GM21515 (cell line): Measurements from ENCODE around the gene POU2AF1.

ENCODE experiments used
- ATAC-seq: cut with Tn5 transposase; IDR thresholded peaks from one replicate; pipeline ENCODE4 v1.9.1; 2021; ENCODE audit not compliant: unreplicated experiment

POU2AF1 gene

GRCh38 chr11:111361874-111362273 is 17.2 kb downstream of the POU2AF1 start:
- no peak for ATAC-seq

- ATAC-seq: no peak
These were observed 17.8 kb downstream of the POU2AF1 start for GRCh38 chr11:111361052-111361801.

DNA sequence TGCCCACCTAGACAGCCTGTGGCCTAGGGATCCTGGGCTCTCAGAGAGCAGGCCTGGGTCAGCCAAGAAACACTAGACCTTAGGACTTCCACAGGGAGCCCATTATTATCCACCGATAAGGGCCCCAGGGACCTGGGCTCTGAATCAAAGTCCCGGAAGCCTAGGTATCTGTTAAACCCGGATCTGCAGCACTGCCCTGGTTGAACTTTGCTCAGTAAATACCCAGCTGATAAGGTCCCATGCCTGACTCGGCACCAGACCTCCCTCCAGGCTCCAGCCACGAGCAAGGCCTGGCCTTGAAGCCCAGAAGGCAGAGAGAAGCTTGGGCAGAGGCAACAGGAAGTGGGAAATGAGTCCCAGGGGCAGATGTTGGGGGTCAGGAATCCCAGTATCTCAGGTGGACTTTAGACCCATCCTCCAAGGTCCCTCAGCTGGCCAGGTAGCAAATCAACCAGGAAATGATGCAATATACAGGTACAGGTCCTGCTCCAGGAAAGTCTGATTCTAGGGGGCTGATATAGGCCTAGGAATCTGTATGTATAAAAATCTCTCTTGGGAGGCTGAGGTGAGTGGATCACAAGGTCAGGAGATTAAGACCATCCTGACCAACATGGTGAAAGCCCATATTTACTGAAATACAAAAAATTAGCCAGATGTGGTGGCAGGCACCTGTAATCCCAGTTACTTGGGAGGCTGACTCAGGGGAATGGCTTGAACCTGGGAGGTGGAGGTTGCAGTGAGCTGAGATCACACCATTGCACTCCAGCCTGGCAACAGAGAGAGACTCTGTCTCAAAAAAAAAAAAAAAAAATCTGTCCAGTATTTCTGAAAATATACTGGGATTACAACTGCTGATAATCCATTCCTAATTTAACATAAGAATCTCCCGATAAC is 18.7 kb downstream of the POU2AF1 start:
- no peak for ATAC-seq

DNA sequence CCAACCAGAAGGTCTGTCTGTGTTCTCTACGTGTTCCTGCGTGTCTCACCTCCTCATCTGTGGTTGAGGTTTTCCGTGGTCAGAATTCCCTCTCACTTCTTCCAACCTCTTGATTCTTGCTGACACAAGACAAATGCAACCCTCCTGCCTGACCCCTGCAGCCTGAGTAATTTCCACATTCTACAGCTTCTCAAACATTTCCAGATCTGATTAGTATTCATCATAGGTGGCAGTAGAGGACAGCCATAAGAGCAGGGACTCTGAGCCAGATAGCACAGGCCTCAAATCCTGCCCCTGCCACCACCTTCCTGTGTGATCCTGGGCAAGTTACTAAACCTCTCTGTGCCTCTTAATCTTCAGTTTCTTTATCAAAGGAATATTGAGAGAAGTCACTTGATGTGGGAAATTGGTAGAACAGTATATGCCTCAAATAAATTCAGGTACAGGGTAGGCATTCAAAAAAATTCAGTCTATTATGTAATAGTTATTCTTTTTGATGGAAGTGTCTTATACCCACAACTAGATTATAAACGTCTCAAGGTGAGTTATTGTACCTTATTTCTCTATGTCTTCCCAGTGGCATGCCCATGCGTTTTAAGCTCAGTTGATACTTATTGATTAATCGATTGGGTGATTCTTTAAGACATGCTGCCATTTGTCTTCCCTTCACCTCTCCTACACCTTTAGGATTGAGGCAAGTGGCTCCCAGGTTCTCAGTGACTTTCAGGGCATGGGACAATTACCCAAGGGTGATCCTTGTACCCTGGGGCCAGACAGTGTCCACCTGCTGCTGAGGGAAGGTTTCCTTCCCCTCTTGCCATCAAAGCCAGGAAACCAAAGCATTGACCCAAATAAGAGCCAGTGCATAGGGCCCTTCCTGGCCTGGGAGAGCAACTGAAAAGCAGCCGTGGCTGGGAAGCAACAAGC is 19.6 kb downstream of the POU2AF1 start:
- no peak for ATAC-seq

DNA sequence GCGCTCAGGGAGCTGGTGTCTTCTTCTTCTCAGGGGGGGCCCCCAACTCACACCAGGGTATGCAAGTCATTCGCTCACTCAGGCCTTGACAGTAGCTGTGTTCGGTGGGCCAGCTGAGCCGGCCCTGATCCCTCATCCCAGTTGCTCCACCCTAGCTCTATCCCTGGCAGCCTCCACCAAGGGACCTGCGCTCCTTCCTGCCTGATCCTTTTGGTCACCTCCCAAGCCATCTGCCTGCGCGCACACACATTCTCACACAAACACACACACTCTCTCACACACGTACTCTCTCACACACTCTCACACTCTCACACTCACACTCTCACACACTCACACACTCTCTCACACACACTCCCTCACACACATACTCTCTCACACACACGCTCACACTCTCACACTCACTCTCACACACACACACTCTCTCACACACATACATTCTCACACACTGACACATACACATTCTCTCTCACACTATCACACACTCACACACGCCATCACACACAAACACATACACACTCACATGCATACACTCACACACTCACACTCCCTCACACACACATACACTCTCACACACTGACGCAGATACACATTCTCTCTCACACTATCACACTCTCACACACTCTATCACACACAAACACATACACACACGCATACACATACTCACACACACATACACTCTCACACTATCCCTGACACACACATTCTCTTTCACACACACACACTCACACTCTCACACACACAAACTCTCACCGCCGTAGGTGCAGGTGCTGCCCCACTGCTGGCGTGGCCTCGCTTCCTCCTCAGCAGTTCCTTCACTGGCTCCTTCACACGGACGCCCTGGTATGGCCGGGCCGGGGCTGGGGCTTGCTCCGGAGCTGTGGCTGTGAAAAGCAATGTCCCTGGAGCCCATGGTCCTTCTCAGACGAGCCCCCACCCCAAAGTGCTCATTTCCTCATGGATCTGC is 20.8 kb downstream of the POU2AF1 start:
- no peak for ATAC-seq

GRCh38 chr11:111357150-111358037 is 21.7 kb downstream of the POU2AF1 start:
- ATAC-seq: no peak

DNA sequence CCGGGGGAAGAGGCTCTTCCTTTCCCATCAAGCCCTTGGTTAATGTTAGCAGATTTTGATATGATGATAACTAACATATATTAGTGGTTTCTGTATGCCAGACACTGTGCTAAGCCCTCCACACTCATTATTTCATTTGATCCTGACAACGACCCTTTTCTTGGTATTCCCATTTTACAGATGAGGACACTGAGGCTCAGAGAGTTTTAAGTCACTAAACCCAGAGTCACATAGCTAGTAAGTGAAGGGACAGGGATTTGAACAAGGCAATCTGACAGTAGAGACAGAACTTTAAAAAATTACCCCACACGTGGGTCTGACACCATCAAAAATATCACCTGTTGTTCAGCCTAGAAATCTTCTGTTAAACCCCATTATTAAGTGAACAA is 22.4 kb downstream of the POU2AF1 start:
- no peak for ATAC-seq

DNA sequence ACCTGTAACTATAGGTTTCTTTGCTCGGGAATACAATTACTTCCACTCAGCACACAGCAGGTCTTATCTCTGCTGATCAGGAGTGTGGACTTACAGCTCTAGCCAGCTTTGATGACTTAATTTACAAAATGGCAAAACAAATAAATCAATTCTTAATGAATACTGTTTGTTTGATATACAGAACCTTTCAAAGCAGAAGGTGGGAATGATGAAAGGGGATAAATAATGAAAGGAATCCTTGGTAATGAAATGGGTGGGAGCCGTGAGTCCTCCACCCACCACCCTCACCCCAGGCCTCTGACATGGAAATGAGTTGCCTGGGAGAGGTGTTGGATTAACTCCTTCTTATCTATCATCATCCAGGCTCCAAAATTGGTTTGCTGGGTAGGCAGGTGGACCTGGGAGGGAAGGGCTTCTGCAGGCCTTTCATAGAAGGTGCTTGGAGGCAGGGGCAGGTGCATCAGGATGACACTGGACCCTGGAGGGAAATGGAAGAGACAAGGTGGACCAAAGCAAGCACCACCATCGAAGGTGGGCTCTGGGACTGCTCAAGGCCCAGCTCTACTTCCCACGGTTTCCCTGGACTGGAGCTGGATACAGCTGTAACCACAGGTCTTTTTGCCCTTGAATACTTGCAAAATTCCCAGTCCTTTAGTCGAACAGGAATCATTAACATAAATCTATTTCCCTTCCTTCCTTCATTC is 23.0 kb downstream of the POU2AF1 start:
- ATAC-seq: no peak

- ATAC-seq: no peak
These were observed 24.0 kb downstream of the POU2AF1 start for GRCh38 chr11:111355101-111355500.

DNA sequence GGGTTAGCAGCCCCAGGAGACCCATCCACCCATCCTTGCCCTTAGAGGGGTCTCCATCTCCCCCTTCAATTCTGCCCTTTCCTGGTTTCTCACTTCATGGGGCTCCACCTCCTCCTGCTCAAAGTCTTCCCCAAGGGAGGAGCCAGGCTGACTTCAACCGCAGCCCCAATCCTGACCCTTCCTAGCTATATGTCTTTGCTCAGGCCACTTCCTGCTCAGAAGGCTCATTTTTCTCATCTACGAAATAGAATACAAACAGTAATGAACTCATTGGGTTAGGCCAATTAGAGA is 24.5 kb downstream of the POU2AF1 start:
- no peak for ATAC-seq

DNA sequence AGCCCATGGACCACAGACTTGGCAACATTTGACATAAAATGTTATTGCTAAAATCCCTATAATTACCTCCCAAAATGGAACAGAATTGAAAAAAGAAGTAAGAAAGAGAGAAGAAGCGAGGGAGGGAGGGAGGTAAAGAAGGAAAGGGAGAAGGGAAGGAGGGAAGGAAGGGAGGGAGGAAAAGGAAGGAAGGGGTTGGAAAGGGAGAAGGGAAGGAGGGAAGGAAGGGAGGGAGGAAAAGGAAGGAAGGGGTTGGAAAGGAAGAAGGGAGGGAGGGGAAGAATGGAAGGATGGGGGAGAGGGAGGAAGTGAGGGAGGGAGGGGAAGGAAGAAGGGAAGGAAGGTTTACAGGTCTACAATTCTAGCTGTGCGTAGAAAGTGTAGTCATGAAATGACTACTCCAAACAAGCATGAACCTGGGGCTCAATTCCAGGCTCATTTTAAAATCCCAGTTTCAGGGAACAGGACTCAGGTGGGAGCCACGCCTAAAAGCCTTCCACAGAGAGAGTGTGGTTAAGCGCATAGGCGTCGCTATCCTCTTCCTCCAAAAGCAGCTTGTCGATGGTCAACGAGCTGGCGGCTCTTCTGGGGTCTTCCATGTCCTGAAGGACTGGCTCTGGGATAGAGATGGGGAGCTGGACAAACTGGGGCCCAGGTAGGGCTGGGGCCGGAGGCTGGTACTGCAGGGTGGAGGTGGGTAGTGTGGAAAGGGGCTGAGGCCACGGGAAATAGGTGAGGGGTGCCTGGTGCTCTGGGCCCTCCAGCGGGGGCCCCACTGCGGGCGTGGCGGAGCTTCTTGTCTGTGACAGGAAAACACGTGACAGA is 25.1 kb downstream of the POU2AF1 start:
- ATAC-seq: no peak

- no peak for ATAC-seq
These were observed 26.0 kb downstream of the POU2AF1 start for GRCh38 chr11:111352935-111353710.

DNA sequence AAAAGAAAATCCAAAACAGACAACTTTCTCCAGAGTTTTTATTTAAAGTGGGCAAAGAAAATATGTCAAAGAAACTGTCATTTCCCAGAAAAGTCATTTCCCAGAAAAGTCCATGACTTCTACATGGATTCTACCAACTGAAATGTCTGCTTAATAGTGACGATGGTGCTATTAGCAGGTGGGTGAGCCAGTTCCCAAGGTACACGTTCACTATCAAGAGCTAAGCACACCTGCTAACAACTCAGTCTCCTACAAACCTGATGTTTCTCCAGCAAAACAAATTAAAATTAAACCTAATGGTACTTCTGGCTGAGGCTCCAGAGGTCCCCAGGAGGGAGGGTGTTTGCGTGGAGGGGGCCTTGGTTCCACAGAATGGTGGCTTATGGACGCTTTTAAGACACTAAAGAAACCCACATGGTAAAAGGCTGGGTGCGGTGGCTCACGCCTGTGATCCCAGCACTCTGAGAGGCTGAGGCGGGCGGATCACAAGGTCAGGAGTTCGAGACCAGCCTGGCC is 26.8 kb downstream of the POU2AF1 start:
- no peak for ATAC-seq

DNA sequence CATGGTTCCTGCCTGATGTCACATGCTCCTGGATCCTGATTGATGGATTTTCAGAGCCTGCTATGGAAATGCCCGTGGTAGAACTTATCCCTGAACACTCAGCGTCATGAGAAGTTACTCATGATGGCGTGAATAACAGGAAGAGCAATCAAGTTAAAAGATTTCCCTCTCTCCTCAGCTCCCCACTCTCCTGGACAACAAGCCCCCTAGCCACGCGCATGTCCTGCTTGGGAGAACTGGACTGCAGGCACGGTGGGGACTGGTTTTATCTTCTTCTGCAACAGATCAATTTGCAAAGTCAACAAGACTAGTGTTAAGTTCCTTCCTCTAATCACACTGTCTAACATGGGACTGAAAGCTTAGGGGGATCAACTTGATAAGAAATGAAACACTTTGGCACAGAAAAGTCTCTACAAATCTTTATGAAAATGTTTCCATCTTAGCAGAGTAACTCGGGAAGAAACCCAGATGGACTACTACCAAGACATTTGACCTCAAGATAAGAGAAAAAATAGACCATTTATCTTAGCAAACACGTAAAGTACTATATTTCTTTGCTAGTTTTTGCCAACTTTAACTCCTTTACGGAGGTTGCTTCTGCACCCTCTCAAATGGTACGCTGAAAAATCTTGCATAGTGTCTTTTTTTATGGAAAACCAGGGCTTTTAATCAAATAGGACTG is 27.6 kb downstream of the POU2AF1 start:
- no peak for ATAC-seq

GRCh38 chr11:111350811-111351210 is 28.3 kb downstream of the POU2AF1 start:
- ATAC-seq: no peak

DNA sequence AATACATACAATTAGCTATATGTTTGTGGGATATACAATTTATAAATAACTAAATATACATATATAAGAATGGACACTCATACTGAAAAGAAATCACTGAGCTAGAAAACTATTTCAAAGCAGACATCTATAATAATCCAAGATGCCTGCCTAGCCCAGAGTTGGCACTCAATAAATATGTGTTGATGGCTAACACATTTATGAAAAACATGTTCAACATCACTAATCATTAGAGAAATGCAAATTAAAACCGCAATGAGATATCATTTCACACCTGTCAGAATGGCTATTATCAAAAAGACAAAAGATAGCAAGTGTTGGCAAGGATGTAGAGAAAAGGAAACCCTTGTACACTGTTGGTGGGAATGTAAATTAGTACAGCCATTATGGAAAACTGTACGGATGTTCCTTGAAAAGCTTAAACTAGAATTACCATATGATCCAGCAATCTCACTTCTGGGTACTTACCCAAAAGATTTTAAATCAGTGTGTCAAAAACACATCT is 29.8 kb downstream of the POU2AF1 start:
- no peak for ATAC-seq
